Spinal cord (tissue), 10 donors: ENCODE data around the gene FATE1. TPM values are rescaled to one million over a fixed set of nuclear protein-coding genes. Genes with fewer than 3 reads are reported as not detected.

Experiments used
- DNase-seq, 6 donors: peaks; one replicate each; pipeline versions ENCODE4 v3.0.0 to v3.0.0-alpha.2; 2013 to 2015; ENCODE audit warnings: low spot score in 6 of 6, low read depth in 4 of 6
- H3K27ac ChIP-seq: one replicate; pipeline ENCODE4 v1.5.1; 2013; ENCODE audit warnings: low read depth, low read length, control low read depth
- H3K27me3 ChIP-seq: one replicate; pipeline ENCODE4 v1.6.1; 2013; ENCODE audit warnings: low read length; ENCODE audit not compliant: control insufficient read depth, insufficient read depth
- H3K36me3 ChIP-seq: one replicate; pipeline ENCODE4 v1.6.1; 2013; ENCODE audit warnings: low read length; ENCODE audit not compliant: control insufficient read depth, insufficient read depth
- H3K4me1 ChIP-seq: one replicate; pipeline ENCODE4 v1.6.1; 2013; ENCODE audit warnings: low read length; ENCODE audit not compliant: control insufficient read depth, insufficient read depth
- H3K4me3 ChIP-seq: one replicate; pipeline ENCODE4 v1.5.1; 2013; ENCODE audit warnings: low read depth, low read length, control low read depth
- H3K9me3 ChIP-seq: one replicate; pipeline ENCODE4 v1.6.1; 2013; ENCODE audit warnings: low read length; ENCODE audit not compliant: control insufficient read depth, insufficient read depth
- WGBS: methylation state at CpG from one replicate; pipeline ENCODE4 v1.1.5; 2013; ENCODE audit warnings: missing lambda C conversion rate; ENCODE audit not compliant: insufficient coverage; 5-methylcytosine and 5-hydroxymethylcytosine counted together
- polyA plus RNA-seq, 2 donors: library from polyadenylated mRNA; unstranded; fragments of 120-200 nt; gene quantifications; one replicate each; pipeline ENCODE4 v1.2.1, GENCODE V29; 2013; ENCODE audit not compliant: insufficient read length in 2 of 2
- total RNA-seq, 2 donors: library from RNA; depleted of rRNA in 1 of 2; stranded (reverse); fragments of 120-200 nt in 1 of 2; fragments of >200 nt in 1 of 2; gene quantifications; one replicate each; pipeline versions ENCODE4 v1.2.3 to v1.2.4, GENCODE V29; 2013 to 2014
- donor health status: healthy.

The FATE1 gene
- total and polyA plus RNA-seq, 4 donors, result 0.15 to 0.39 TPM; not detected in 2

GRCh38 chrX:151750511-151750910, 34.7 kb downstream of the FATE1 start:
- H3K4me1 ChIP-seq, result peaks cover 24% of the 10 kb centered on the region
- peaks cover 2% of the 10 kb centered on the region for H3K27me3 ChIP-seq
- no peak for DNase-seq
- H3K36me3 ChIP-seq, result no peaks in the 10 kb centered on the region
- 91% methylated on average over 5 of the region's 5 CpGs for WGBS
- no peak overlapping the region for H3K27ac ChIP-seq
- no peak overlapping the region for H3K4me3 ChIP-seq
- no peaks in the 10 kb centered on the region for H3K9me3 ChIP-seq

DNA sequence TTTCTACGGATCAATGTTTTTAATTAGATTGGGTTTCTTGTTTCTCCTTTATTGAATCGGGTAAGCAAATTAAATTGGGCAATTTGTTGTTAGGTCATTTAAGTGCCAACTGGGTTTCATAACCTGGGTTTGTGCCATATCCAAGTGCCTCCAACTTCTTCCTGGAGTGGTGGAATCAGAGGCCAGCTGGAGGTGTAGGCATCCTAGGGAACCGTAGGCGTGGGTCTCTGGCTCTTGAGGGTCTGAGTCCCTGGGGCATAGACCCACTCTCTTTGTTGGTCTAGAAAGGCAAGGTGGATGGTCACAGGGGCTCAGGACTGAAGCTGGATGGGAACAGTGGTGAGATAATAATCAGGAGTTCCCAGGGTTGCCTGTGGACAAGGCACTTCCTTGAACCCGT, 37.0 kb downstream of the FATE1 start:
- no peak for DNase-seq
- Histone ChIP-seq H3K36me3 (no peaks in the 10 kb centered on the region), H3K27me3 (peaks cover 2% of the 10 kb centered on the region), H3K4me1 (peaks cover 24% of the 10 kb centered on the region), H3K4me3 (no peak overlapping the region), H3K9me3 (no peaks in the 10 kb centered on the region), H3K27ac (no peak overlapping the region)
- WGBS, result 75% methylated on average over 4 of the region's 5 CpGs

DNA sequence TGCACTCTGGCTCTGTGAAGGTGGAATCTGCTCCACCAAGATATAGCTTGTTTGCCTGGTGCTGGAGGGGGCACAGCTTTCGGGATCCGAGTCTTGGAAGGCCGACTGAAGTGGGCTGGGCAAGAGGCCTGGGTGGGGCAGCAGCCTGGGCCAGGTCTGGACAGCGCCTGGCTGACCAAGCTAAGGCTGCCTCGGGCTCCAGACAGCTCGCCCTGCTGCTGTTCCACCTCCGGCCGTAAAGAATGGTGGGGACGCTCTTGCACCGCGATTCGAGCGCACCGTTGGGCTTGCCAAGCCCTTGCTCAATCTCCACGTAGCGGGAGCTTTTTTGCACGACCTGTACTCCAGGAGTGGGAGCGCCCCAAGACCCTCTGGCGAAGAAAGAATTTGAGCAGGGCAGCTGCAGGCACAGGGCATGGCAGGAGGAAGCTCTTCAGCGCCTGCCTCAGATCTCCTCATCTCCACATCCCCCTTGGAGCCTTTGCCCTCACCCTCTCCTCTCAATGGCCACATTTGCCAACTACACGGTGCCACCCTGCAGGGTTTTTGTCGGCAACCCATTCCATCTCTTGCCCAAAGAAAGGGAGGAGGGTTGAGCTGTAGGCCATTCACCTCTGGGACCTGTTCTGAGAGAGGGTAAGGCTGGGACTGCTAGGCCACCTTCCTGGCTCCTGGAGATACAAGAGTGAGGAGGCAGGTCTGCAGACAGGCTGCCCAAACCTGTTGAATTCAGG, 37.6 kb downstream of the FATE1 start:
- no peak overlapping the region for H3K27ac ChIP-seq
- H3K27me3 ChIP-seq, result peaks cover 2% of the 10 kb centered on the region
- no peaks in the 10 kb centered on the region for H3K36me3 ChIP-seq
- DNase-seq, result peak in 3 of 6 donors; percentile 38 to 83 (median 76)
- peaks cover 24% of the 10 kb centered on the region for H3K4me1 ChIP-seq
- WGBS, result 16% methylated on average over 22 of the region's 22 CpGs
- H3K4me3 ChIP-seq, result no peak overlapping the region
- no peaks in the 10 kb centered on the region for H3K9me3 ChIP-seq

GRCh38 chrX:151754047-151754429, 38.2 kb downstream of the FATE1 start:
- H3K4me1 ChIP-seq, result peaks cover 24% of the 10 kb centered on the region
- H3K27ac ChIP-seq, result no peak overlapping the region
- DNase-seq, result peak in 2 of 6 donors; percentile 8 to 31
- no peaks in the 10 kb centered on the region for H3K36me3 ChIP-seq
- H3K9me3 ChIP-seq, result no peaks in the 10 kb centered on the region
- 67% methylated on average over 6 of the region's 6 CpGs for WGBS
- H3K27me3 ChIP-seq, result peaks cover 2% of the 10 kb centered on the region
- H3K4me3 ChIP-seq, result no peak overlapping the region

DNA sequence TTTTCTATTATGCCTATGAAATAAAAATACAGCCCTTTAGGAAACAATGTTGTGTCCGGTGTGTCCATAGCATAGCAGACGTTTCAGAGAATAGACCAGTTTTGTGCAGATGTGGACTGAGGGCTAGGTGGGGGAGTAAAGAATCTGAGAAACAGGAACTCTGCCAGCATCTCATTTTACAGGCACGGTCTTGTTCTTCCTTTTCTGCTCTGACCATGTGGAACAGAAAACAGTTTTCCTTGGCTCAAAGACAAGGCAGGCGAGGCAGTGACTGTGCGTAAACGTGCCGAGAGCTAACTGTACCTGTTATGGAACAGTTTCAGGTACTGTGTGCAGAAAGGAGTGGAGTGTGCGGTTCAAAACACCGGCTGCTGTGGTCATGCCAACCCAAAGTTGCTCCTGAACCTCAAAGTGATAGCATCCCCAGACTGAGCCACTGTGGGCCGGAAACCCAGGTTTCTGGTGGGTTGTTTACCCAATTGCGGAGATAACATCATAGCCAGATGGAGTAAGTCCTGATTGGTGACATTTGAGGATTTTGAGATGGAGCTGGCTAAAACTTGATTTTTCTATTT, 38.9 kb downstream of the FATE1 start:
- peak in 1 of 6 donors; percentile 37 for DNase-seq
- Histone ChIP-seq H3K36me3 (no peaks in the 10 kb centered on the region), H3K27me3 (peaks cover 2% of the 10 kb centered on the region), H3K9me3 (no peaks in the 10 kb centered on the region), H3K4me1 (peaks cover 17% of the 10 kb centered on the region), H3K4me3 (no peak overlapping the region), H3K27ac (no peak overlapping the region)
- WGBS, result 67% methylated on average over 10 of the region's 11 CpGs

- H3K4me1 ChIP-seq, result peaks cover under 1% of the 10 kb centered on the region
- no peaks in the 10 kb centered on the region for H3K36me3 ChIP-seq
- no peak for DNase-seq
- H3K27ac ChIP-seq, result no peak overlapping the region
- H3K4me3 ChIP-seq, result no peak overlapping the region
- no peaks in the 10 kb centered on the region for H3K9me3 ChIP-seq
- H3K27me3 ChIP-seq, result peaks cover 2% of the 10 kb centered on the region
- 68% methylated on average over 11 of the region's 11 CpGs for WGBS
Measured at GRCh38 chrX:151759041-151759708, 43.3 kb downstream of the FATE1 start.

- H3K27me3 ChIP-seq, result no peaks in the 10 kb centered on the region
- no peak for DNase-seq
- 52% methylated on average over 2 of the region's 2 CpGs for WGBS
Measured at GRCh38 chrX:151762802-151763201, 47.0 kb downstream of the FATE1 start.

GRCh38 chrX:151763711-151764110, 47.9 kb downstream of the FATE1 start:
- H3K27me3 ChIP-seq, result no peaks in the 10 kb centered on the region
- no peaks in the 10 kb centered on the region for H3K9me3 ChIP-seq
- no peak for DNase-seq
- H3K36me3 ChIP-seq, result no peaks in the 10 kb centered on the region
- no peak overlapping the region for H3K4me3 ChIP-seq
- no peaks in the 10 kb centered on the region for H3K4me1 ChIP-seq
- no peak overlapping the region for H3K27ac ChIP-seq
- 90% methylated on average over 8 of the region's 8 CpGs for WGBS

More at GRCh38 chrX:151762802-151763201, 47.0 kb downstream of the FATE1 start:
- H3K9me3 ChIP-seq, result no peaks in the 10 kb centered on the region
- H3K4me1 ChIP-seq, result no peaks in the 10 kb centered on the region
- no peaks in the 10 kb centered on the region for H3K36me3 ChIP-seq
- no peak overlapping the region for H3K4me3 ChIP-seq
- no peak overlapping the region for H3K27ac ChIP-seq

DNA sequence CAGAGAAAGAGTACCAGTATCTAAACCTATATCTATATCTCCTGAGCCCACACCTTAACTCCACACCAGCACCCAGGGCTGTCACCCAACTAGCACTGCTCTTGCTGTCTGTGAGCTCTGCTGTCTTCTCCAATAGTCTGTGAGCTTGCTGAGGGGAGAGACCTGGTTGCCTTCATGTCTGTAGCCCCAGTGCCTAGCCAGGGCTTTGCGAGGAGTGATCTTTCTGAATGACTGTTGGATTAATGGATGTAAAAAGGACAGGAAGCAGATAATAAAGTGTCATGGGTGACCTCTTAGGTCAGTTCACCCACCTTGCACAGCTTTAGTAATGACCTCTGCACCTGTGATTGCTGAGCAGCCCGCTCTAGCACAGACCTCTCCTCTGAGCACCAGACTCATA, 49.2 kb downstream of the FATE1 start:
- no peaks in the 10 kb centered on the region for H3K27me3 ChIP-seq
- no peak overlapping the region for H3K4me3 ChIP-seq
- WGBS, result 91% methylated on average over 1 of the region's 2 CpGs
- no peaks in the 10 kb centered on the region for H3K9me3 ChIP-seq
- H3K4me1 ChIP-seq, result no peaks in the 10 kb centered on the region
- H3K36me3 ChIP-seq, result no peaks in the 10 kb centered on the region
- DNase-seq, result no peak
- no peak overlapping the region for H3K27ac ChIP-seq
